GM23248 (cell line): ENCODE results near the gene IMPDH1. TPM values are rescaled to one million over a fixed set of nuclear protein-coding genes. Genes with fewer than 3 reads are reported as not detected.

Experiments used
- DNase-seq: peaks from one replicate; pipeline ENCODE4 v3.0.0-alpha.2; 2015
- H2AFZ ChIP-seq: fragments of 200-600 bp; sonication (generic); 2 replicates; pipeline ENCODE4 v1.6.1; 2016; ENCODE audit warnings: antibody characterized with exemption
- H3F3A ChIP-seq: fragments of 200-600 bp; sonication (generic); 2 replicates; pipeline ENCODE4 v1.6.1; 2016; ENCODE audit warnings: mild to moderate bottlenecking, antibody characterized with exemption, mixed run types; ENCODE audit not compliant: insufficient read depth
- H3K27ac ChIP-seq: fragments of 200-600 bp; sonication (generic); 2 replicates; pipeline ENCODE4 v1.5.1; 2016; ENCODE audit warnings: mild to moderate bottlenecking
- H3K27me3 ChIP-seq: fragments of 200-600 bp; sonication (generic); replicated peaks from 2 replicates; pipeline ENCODE4 v1.6.1; 2016; ENCODE audit warnings: mild to moderate bottlenecking; ENCODE audit not compliant: insufficient read depth
- H3K36me3 ChIP-seq: fragments of 200-600 bp; sonication (generic); 2 replicates; pipeline ENCODE4 v1.6.1; 2016; ENCODE audit warnings: low read depth, mild to moderate bottlenecking
- H3K4me1 ChIP-seq: fragments of 200-600 bp; sonication (generic); 2 replicates; pipeline ENCODE4 v1.6.1; 2016; ENCODE audit warnings: mild to moderate bottlenecking; ENCODE audit not compliant: insufficient read depth
- H3K4me2 ChIP-seq: fragments of 200-600 bp; sonication (generic); one replicate; pipeline ENCODE4 v1.6.1; 2016; ENCODE audit warnings: mild to moderate bottlenecking; ENCODE audit not compliant: unreplicated experiment
- H3K4me3 ChIP-seq: fragments of 200-600 bp; sonication (generic); 2 replicates; pipeline ENCODE4 v1.5.1; 2016; ENCODE audit warnings: mild to moderate bottlenecking
- H3K79me2 ChIP-seq: fragments of 200-600 bp; sonication (generic); 2 replicates; pipeline ENCODE4 v1.6.1; 2016; ENCODE audit warnings: mild to moderate bottlenecking; ENCODE audit not compliant: insufficient read depth
- H3K9ac ChIP-seq: fragments of 200-600 bp; sonication (generic); 2 replicates; pipeline ENCODE4 v1.6.1; 2016; ENCODE audit warnings: mild to moderate bottlenecking
- H3K9me2 ChIP-seq: fragments of 200-600 bp; sonication (generic); 2 replicates; pipeline ENCODE4 v1.6.1; 2016; ENCODE audit warnings: mixed run types, mild to moderate bottlenecking, moderate library complexity; ENCODE audit not compliant: insufficient read depth
- H3K9me3 ChIP-seq: fragments of 200-600 bp; sonication (generic); one replicate; pipeline ENCODE4 v1.6.1; 2017; ENCODE audit warnings: low read depth
- H4K20me1 ChIP-seq: fragments of 200-600 bp; sonication (generic); 2 replicates; pipeline ENCODE4 v1.6.0; 2016; ENCODE audit not compliant: insufficient read depth
- EZH2 ChIP-seq: fragments of 200-600 bp; sonication (generic); IDR thresholded peaks from 2 replicates; pipeline ENCODE4 v1.6.1; 2018; ENCODE audit warnings: antibody characterized with exemption, mild to moderate bottlenecking; ENCODE audit not compliant: insufficient read depth, poor library complexity, severe bottlenecking
- EZH2phosphoT487 ChIP-seq: fragments of 200-600 bp; sonication (generic); IDR thresholded peaks from 2 replicates; pipeline ENCODE4 v1.6.1; 2018; ENCODE audit warnings: antibody characterized with exemption, moderate library complexity, mild to moderate bottlenecking, low read depth; ENCODE audit not compliant: insufficient read depth
- WGBS, 2 experiments: methylation state at CpG; one replicate each; pipeline ENCODE4 v1.1.6; 2015 to 2017; ENCODE audit warnings: low lambda C conversion rate in 2 of 2, low coverage in 1 of 2; ENCODE audit errors: missing lambda C conversion rate in 2 of 2; 5-methylcytosine and 5-hydroxymethylcytosine counted together
- in situ Hi-C: fragments of 300-500 bp; cut with MboI; formaldehyde crosslinking; loops from 2 replicates; pipeline ENCODE4 v1.15.0; 2020
- polyA plus RNA-seq: library from polyadenylated mRNA; unstranded; fragments of >200 nt; fragmentation: Nextera tagmentation; extraction: Ambion mirVana; gene quantifications from 2 replicates; pipeline ENCODE4 v1.2.1, GENCODE V29; 2016
- total RNA-seq: library from RNA; depleted of rRNA; stranded (reverse); fragments of >200 nt; shearing (Covaris generic); gene quantifications from 2 replicates; pipeline ENCODE4 v1.2.3, GENCODE V29; 2014

Gene IMPDH1
- total and polyA plus RNA-seq, 2 experiments from 2014 or later, result 89.9 to 97.3 TPM

DNA sequence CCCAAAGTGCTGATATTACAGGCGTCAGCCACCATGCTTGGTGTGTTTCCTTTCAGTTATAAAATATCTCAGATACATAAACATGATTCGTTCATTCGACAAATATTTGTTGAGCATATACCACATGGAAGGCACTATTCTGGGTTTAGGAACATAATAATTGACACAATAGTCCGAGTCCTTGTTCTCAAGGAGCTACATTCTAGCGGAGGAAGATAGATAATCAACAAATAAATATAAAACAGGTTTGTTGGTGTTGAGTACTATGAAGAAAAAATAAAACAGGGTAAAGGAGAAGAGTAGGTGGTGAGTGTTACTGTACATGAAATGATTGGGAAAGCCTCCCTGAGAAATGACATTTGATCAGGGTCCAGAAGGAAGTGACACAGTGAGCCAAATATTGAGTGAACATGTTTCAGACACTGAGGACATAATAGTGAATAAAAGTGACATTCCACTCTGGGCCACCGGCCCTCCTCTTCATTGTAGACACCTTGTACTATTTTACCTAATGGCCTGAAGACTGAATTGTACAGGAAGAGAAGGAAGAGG lies 39.0 kb upstream of the IMPDH1 start:
- no peaks in the 10 kb centered on the region for H4K20me1 ChIP-seq
- no peak for TF ChIP-seq EZH2
- no peak for TF ChIP-seq EZH2phosphoT487
- peaks cover 11% of the 10 kb centered on the region; the same call in 1 of the 2 replicates for H3F3A ChIP-seq
- no peak for DNase-seq
- H3K27ac ChIP-seq, result no peak overlapping the region
- H3K79me2 ChIP-seq, result no peaks in the 10 kb centered on the region
- H3K9ac ChIP-seq, result no peak overlapping the region
- H3K36me3 ChIP-seq, result no peaks in the 10 kb centered on the region
- H3K4me2 ChIP-seq, result no peak overlapping the region
- no peak overlapping the region for H2AFZ ChIP-seq
- in situ Hi-C loops, result no loop called here
- no peaks in the 10 kb centered on the region for H3K9me2 ChIP-seq
- WGBS, 2 experiments, result 81 to 83% methylated on average over 6 of the region's 6 CpGs
- no peaks in the 10 kb centered on the region for H3K9me3 ChIP-seq
- no peaks in the 10 kb centered on the region for H3K27me3 ChIP-seq
- H3K4me1 ChIP-seq, result peaks cover 4% of the 10 kb centered on the region
- no peak overlapping the region for H3K4me3 ChIP-seq

DNA sequence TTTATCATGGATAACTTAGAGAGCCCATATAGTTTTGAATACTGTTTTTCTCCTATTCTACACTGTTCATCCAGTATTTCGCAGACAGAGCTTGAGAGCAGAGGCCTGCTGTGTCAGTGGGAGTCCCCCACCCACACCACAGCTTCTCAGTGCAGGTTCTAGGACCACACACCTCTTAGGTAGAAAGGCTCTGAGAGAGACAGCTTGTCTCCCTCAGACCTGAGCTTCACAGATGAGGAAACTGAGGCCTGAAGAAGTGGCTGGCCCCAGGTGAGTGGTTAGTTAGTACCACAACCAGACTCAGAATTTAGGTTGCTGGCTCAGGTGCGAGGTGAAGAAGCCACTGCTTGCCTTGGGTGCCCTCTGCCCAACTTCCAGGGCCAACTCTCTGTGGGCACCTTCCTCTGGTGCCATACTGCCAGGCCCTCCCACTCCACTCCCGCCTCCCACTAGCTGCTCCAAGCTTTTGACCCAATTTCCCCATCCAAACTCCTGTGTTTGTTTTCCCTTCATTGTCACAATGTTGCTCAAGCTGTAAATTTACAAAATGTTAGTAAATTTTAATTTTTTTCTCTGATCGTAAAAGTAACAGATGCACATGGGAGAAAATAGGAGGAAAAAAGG lies 38.3 kb upstream of the IMPDH1 start:
- Histone ChIP-seq H3K4me3 (no peak overlapping the region), H3K9ac (no peak overlapping the region), H3K4me2 (no peak overlapping the region), H3K9me3 (no peaks in the 10 kb centered on the region), H3F3A (0 out of 2 replicates have a peak, but pooled peaks cover 8% of the 10 kb centered on the region), H3K79me2 (no peaks in the 10 kb centered on the region), H3K27ac (no peak overlapping the region), H4K20me1 (no peaks in the 10 kb centered on the region), H3K4me1 (no peaks in the 10 kb centered on the region), H3K27me3 (no peaks in the 10 kb centered on the region), H3K36me3 (no peaks in the 10 kb centered on the region), H3K9me2 (no peaks in the 10 kb centered on the region), H2AFZ (no peak overlapping the region)
- DNase-seq, result no peak
- 94 to 96% methylated on average over 3 of the region's 4 CpGs for WGBS, 2 experiments
- TF ChIP-seq EZH2 (no peak), EZH2phosphoT487 (no peak)
- in situ Hi-C loops, result no loop called here

DNA sequence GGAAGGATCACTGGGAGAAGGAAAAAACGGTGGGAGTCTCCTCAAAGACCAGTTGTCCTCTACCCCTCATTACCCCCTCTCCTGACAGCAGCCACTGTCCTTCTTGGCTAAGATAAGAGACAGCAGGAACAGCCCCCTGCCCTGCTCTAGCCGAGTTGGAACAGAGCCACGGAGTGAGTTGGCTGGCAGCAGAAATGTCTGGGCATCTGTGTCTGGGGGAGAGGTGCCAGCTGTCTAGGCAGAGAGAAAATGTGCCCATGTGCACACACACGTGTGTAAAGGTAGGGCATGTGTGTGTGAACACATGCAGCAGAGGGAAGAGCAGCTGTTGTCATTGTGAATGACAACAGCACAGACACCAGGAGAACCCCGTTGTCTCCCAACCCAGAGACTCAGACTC lies 36.5 kb upstream of the IMPDH1 start:
- in situ Hi-C loops, result no loop called here
- H2AFZ ChIP-seq, result no peak overlapping the region
- H3K4me3 ChIP-seq, result no peak overlapping the region
- H3K9ac ChIP-seq, result no peak overlapping the region
- H3K4me2 ChIP-seq, result no peak overlapping the region
- H3K27ac ChIP-seq, result no peak overlapping the region
- H4K20me1 ChIP-seq, result no peaks in the 10 kb centered on the region
- 20 to 29% methylated on average over 5 of the region's 5 CpGs for WGBS, 2 experiments
- H3K36me3 ChIP-seq, result no peaks in the 10 kb centered on the region
- no peaks in the 10 kb centered on the region for H3F3A ChIP-seq
- no peaks in the 10 kb centered on the region for H3K9me3 ChIP-seq
- no peaks in the 10 kb centered on the region for H3K79me2 ChIP-seq
- DNase-seq, result no peak
- no peaks in the 10 kb centered on the region for H3K27me3 ChIP-seq
- no peaks in the 10 kb centered on the region for H3K4me1 ChIP-seq
- no peak for TF ChIP-seq EZH2phosphoT487
- TF ChIP-seq EZH2, result no peak
- no peaks in the 10 kb centered on the region for H3K9me2 ChIP-seq

DNA sequence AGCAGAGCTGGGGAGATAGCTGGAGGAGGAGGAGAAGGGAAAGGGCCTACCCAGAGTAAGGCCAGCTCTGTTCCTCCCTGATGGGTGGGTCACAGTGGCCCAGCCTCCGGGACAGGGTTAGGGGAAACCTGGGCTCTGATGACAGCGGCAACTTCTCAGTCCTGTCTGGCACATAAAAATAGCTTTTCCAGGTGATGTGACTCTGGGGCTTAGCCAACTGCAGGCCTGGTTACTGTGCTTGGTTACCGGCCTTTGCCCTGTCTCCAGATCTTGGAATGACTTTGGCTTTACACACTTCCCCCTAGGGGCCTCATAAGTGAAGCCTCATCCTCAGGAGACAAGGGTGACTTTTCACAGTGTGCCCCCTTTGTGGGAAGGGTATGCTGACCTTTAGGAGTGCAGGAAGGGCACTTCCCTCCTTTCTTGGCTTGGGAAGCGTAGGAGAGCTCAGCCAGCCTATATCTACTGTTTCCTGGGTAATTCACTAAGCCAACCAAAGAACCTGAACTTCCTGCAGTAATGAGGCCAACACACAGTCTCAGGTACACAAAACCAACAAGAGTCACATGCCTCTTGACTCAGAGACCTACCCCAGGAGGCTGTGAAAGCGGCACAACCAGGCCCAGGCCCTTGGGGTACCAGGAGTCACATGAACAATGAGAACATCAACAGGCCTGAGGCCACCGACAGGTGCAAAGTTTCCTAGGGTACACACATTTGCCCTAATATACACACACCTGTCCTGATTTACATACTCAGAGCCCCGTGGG lies 34.2 kb upstream of the IMPDH1 start:
- WGBS, 2 experiments, result 69 to 77% methylated on average over 7 of the region's 7 CpGs
- H3K4me2 ChIP-seq, result no peak overlapping the region
- DNase-seq, result no peak
- no peaks in the 10 kb centered on the region for H3F3A ChIP-seq
- no peak overlapping the region for H3K4me3 ChIP-seq
- no peak overlapping the region for H3K9ac ChIP-seq
- no peaks in the 10 kb centered on the region for H3K79me2 ChIP-seq
- in situ Hi-C loops, result no loop called here
- H3K4me1 ChIP-seq, result no peaks in the 10 kb centered on the region
- no peaks in the 10 kb centered on the region for H4K20me1 ChIP-seq
- H2AFZ ChIP-seq, result no peak overlapping the region
- H3K36me3 ChIP-seq, result no peaks in the 10 kb centered on the region
- no peak overlapping the region for H3K27ac ChIP-seq
- no peaks in the 10 kb centered on the region for H3K9me3 ChIP-seq
- no peaks in the 10 kb centered on the region for H3K27me3 ChIP-seq
- no peaks in the 10 kb centered on the region for H3K9me2 ChIP-seq
- TF ChIP-seq EZH2phosphoT487 (no peak), EZH2 (no peak)
